ENCODE data around the gene UBE2A. TPM values are rescaled to one million over a fixed set of nuclear protein-coding genes. Genes with fewer than 3 reads are reported as not detected.

The UBE2A gene
- 55.3 TPM for polyA plus RNA-seq (2012; ENCODE audit: missing spikeins)

GRCh38 chrX:119574394-119575266 is at the start of gene UBE2A:
Gene UBE2A (plus strand): TSS chrX:119574563. CDS start chrX:119574712, 149 bp downstream.
- DNase-seq (ENCODE audit: insufficient read length) (peak; percentile 77), FAIRE-seq (peak; percentile 84)
- TF ChIP-seq POLR2AphosphoS5 (IDR thresholded peaks at IDR 0.05; ENCODE audit: low read depth, low read length) = peak; percentile 97
- peak; percentile 96 for TF ChIP-seq TAF1 (IDR thresholded peaks at IDR 0.05; ENCODE audit: borderline replicate concordance, low read depth, low read length)
- peak; percentile 98 for TF ChIP-seq POLR2A (IDR thresholded peaks at IDR 0.05; ENCODE audit: low read depth, low read length)

GRCh38 chrX:119529345-119530276 is 44.8 kb upstream of the UBE2A start:
- FAIRE-seq (peak; percentile 72), DNase-seq (ENCODE audit: insufficient read length) (no peak)
- TF ChIP-seq POLR2A (IDR thresholded peaks at IDR 0.05; ENCODE audit: low read depth, low read length) (no peak), TAF1 (IDR thresholded peaks at IDR 0.05; ENCODE audit: borderline replicate concordance, low read depth, low read length) (no peak), POLR2AphosphoS5 (IDR thresholded peaks at IDR 0.05; ENCODE audit: low read depth, low read length) (no peak)

- TF ChIP-seq POLR2A (IDR thresholded peaks at IDR 0.05; ENCODE audit: low read depth, low read length) (no peak), POLR2AphosphoS5 (IDR thresholded peaks at IDR 0.05; ENCODE audit: low read depth, low read length) (no peak), TAF1 (IDR thresholded peaks at IDR 0.05; ENCODE audit: borderline replicate concordance, low read depth, low read length) (no peak)
- DNase-seq (ENCODE audit: insufficient read length) (no peak), FAIRE-seq (no peak)
These were observed 36.9 kb upstream of the UBE2A start for GRCh38 chrX:119537487-119537886.

- peak; percentile 70 for FAIRE-seq
- TF ChIP-seq POLR2AphosphoS5 (IDR thresholded peaks at IDR 0.05; ENCODE audit: low read depth, low read length) (no peak), POLR2A (IDR thresholded peaks at IDR 0.05; ENCODE audit: low read depth, low read length) (no peak), TAF1 (IDR thresholded peaks at IDR 0.05; ENCODE audit: borderline replicate concordance, low read depth, low read length) (no peak)
- DNase-seq (ENCODE audit: insufficient read length) = no peak
These were observed 34.5 kb upstream of the UBE2A start for GRCh38 chrX:119539872-119540271.

- DNase-seq (ENCODE audit: insufficient read length) (no peak), FAIRE-seq (no peak)
- TF ChIP-seq POLR2A (IDR thresholded peaks at IDR 0.05; ENCODE audit: low read depth, low read length) = no peak
- TF ChIP-seq TAF1 (IDR thresholded peaks at IDR 0.05; ENCODE audit: borderline replicate concordance, low read depth, low read length) = no peak
- no peak for TF ChIP-seq POLR2AphosphoS5 (IDR thresholded peaks at IDR 0.05; ENCODE audit: low read depth, low read length)
These were observed 33.2 kb upstream of the UBE2A start for GRCh38 chrX:119541188-119541587.

GRCh38 chrX:119549327-119550016 is 24.9 kb upstream of the UBE2A start:
- DNase-seq (ENCODE audit: insufficient read length) = no peak
- no peak for TF ChIP-seq POLR2AphosphoS5 (IDR thresholded peaks at IDR 0.05; ENCODE audit: low read depth, low read length)
- FAIRE-seq = peak; percentile 80

GRCh38 chrX:119552508-119552907 is 21.9 kb upstream of the UBE2A start:
- FAIRE-seq = no peak
- DNase-seq (ENCODE audit: insufficient read length) = no peak

GRCh38 chrX:119565107-119565663 is 9.2 kb upstream of the UBE2A start, which contains the start of gene STEEP1:
Gene STEEP1 (minus strand): TSS chrX:119565409. CDS start chrX:119565355, 54 bp downstream.
- TF ChIP-seq POLR2AphosphoS5 (IDR thresholded peaks at IDR 0.05; ENCODE audit: low read depth, low read length) (peak; percentile 31; the same call in 1 of the 2 replicates), TAF1 (IDR thresholded peaks at IDR 0.05; ENCODE audit: borderline replicate concordance, low read depth, low read length) (no peak), POLR2A (IDR thresholded peaks at IDR 0.05; ENCODE audit: low read depth, low read length) (peak; percentile 59; the same call in 1 of the 2 replicates)
- DNase-seq (ENCODE audit: insufficient read length) (peak; percentile 62), FAIRE-seq (peak; percentile 88)

More at GRCh38 chrX:119552508-119552907, 21.9 kb upstream of the UBE2A start:
- TF ChIP-seq POLR2A (IDR thresholded peaks at IDR 0.05; ENCODE audit: low read depth, low read length) (no peak), POLR2AphosphoS5 (IDR thresholded peaks at IDR 0.05; ENCODE audit: low read depth, low read length) (no peak), TAF1 (IDR thresholded peaks at IDR 0.05; ENCODE audit: borderline replicate concordance, low read depth, low read length) (no peak)

GRCh38 chrX:119570351-119570835 is 4.0 kb upstream of the UBE2A start:
- TF ChIP-seq POLR2A (IDR thresholded peaks at IDR 0.05; ENCODE audit: low read depth, low read length) (no peak), TAF1 (IDR thresholded peaks at IDR 0.05; ENCODE audit: borderline replicate concordance, low read depth, low read length) (no peak), POLR2AphosphoS5 (IDR thresholded peaks at IDR 0.05; ENCODE audit: low read depth, low read length) (no peak)
- no peak for FAIRE-seq
- DNase-seq (ENCODE audit: insufficient read length) = no peak

- DNase-seq (ENCODE audit: insufficient read length) (no peak), FAIRE-seq (no peak)
- TF ChIP-seq POLR2AphosphoS5 (IDR thresholded peaks at IDR 0.05; ENCODE audit: low read depth, low read length) (no peak), TAF1 (IDR thresholded peaks at IDR 0.05; ENCODE audit: borderline replicate concordance, low read depth, low read length) (no peak), POLR2A (IDR thresholded peaks at IDR 0.05; ENCODE audit: low read depth, low read length) (no peak)
These were observed 1.1 kb upstream of the UBE2A start for GRCh38 chrX:119573222-119573621.
